IMR-90 (cell line): ENCODE measurements around the gene BCAP31. TPM values are rescaled to one million over a fixed set of nuclear protein-coding genes. Genes with fewer than 3 reads are reported as not detected.

Experiments used
- ATAC-seq: fragments of 200-7000 bp; cut with Tn5 transposase; 2 replicates; pipeline ENCODE4 v1.9.1; 2020; ENCODE audit warnings: low read depth, mild to moderate bottlenecking, moderate library complexity
- BruUV-seq: library from RNA; stranded (reverse); fragments of 400-500 nt; replicated peaks from 2 replicates; lab custom pipeline; 2021; lab: Mats Ljungman, UMichigan
- CTCF ChIA-PET: fragments of 300-600 bp; formaldehyde crosslinking; extraction: SDS; loops from one replicate; lab custom pipeline; 2021; ENCODE audit warnings: antibody characterized with exemption; lab: Yijun Ruan, JAX
- POLR2A ChIA-PET: fragments of 300-600 bp; sonication (Branson Sonifier 250); formaldehyde crosslinking; loops from one replicate; lab custom pipeline; 2022; ENCODE audit warnings: antibody characterized with exemption; ENCODE audit not compliant: unreplicated experiment; lab: Charles Lee
- DNase-seq: peaks from one replicate; pipeline ENCODE4 v3.0.0; 2013
- H2AFZ ChIP-seq: replicated peaks from 2 replicates; pipeline ENCODE3; 2013; ENCODE audit warnings: low read length, mild to moderate bottlenecking; ENCODE audit not compliant: poor library complexity
- H2AK5ac ChIP-seq: 2 replicates; pipeline ENCODE4 v1.6.1; 2013; ENCODE audit warnings: low read depth, low read length, inconsistent platforms
- H2AK9ac ChIP-seq: replicated peaks from 2 replicates; pipeline ENCODE3; 2013; ENCODE audit warnings: mild to moderate bottlenecking, low read depth, low read length, moderate library complexity; ENCODE audit not compliant: poor library complexity
- H2BK120ac ChIP-seq: 2 replicates; pipeline ENCODE4 v1.6.1; 2013; ENCODE audit warnings: low read depth, low read length, inconsistent platforms
- H2BK15ac ChIP-seq: 3 replicates; pipeline ENCODE4 v1.6.1; 2013; ENCODE audit warnings: low read depth, low read length, inconsistent platforms
- H2BK20ac ChIP-seq: 2 replicates; pipeline ENCODE4 v1.6.1; 2013; ENCODE audit warnings: low read depth, mild to moderate bottlenecking, inconsistent platforms, low read length, moderate library complexity
- H2BK5ac ChIP-seq: 2 replicates; pipeline ENCODE4 v1.6.1; 2013; ENCODE audit warnings: mild to moderate bottlenecking, low read depth, low read length, inconsistent platforms; ENCODE audit not compliant: poor library complexity, severe bottlenecking
- H3K14ac ChIP-seq: replicated peaks from 2 replicates; pipeline ENCODE4 v1.6.1; 2013; ENCODE audit warnings: low read depth, low read length, inconsistent platforms
- H3K18ac ChIP-seq: 2 replicates; pipeline ENCODE4 v1.6.1; 2013; ENCODE audit warnings: low read depth, low read length, control low read depth
- H3K23ac ChIP-seq: 2 replicates; pipeline ENCODE4 v1.6.1; 2013; ENCODE audit warnings: low read depth, low read length, inconsistent platforms
- H3K27ac ChIP-seq: 2 replicates; pipeline ENCODE4 v1.5.1; 2013; ENCODE audit warnings: mild to moderate bottlenecking, control low read depth, low read length; ENCODE audit not compliant: insufficient read depth
- H3K27me3 ChIP-seq: 2 replicates; pipeline ENCODE4 v1.6.1; 2013; ENCODE audit warnings: low read length; ENCODE audit not compliant: control insufficient read depth, insufficient read depth
- H3K36me3 ChIP-seq: 2 replicates; pipeline ENCODE4 v1.6.1; 2013; ENCODE audit warnings: low read length, mixed read lengths; ENCODE audit not compliant: control insufficient read depth, insufficient read depth
- H3K4ac ChIP-seq: 2 replicates; pipeline ENCODE4 v1.6.1; 2013; ENCODE audit warnings: low read depth, low read length, inconsistent platforms
- H3K4me1 ChIP-seq: 2 replicates; pipeline ENCODE4 v1.6.1; 2013; ENCODE audit warnings: low read length, mixed read lengths; ENCODE audit not compliant: control insufficient read depth, insufficient read depth
- H3K4me2 ChIP-seq: 2 replicates; pipeline ENCODE4 v1.6.1; 2013; ENCODE audit warnings: low read depth, mild to moderate bottlenecking, control low read depth, low read length, moderate library complexity
- H3K4me3 ChIP-seq: 2 replicates; pipeline ENCODE4 v1.5.1; 2013; ENCODE audit warnings: low read depth, mild to moderate bottlenecking, control low read depth, low read length, moderate library complexity; ENCODE audit not compliant: insufficient read depth
- H3K56ac ChIP-seq: 2 replicates; pipeline ENCODE4 v1.6.1; 2013; ENCODE audit warnings: low read length, inconsistent platforms; ENCODE audit not compliant: insufficient read depth; ENCODE audit errors: extremely low read depth
- H3K79me1 ChIP-seq, 2 experiments: 2 replicates each; pipeline ENCODE4 v1.6.1; 2013; ENCODE audit warnings: low read length in 2 of 2, inconsistent platforms in 1 of 2, low read depth in 1 of 2
- H3K9ac ChIP-seq: 2 replicates; pipeline ENCODE4 v1.6.1; 2013; ENCODE audit warnings: low read depth, low read length, control low read depth
- H3K9me1 ChIP-seq: 2 replicates; pipeline ENCODE4 v1.6.1; 2013; ENCODE audit warnings: low read length, inconsistent platforms; ENCODE audit not compliant: insufficient read depth
- H3K9me3 ChIP-seq: 2 replicates; pipeline ENCODE4 v1.6.1; 2013; ENCODE audit warnings: low read length; ENCODE audit not compliant: control insufficient read depth, insufficient read depth
- H4K20me1 ChIP-seq: 2 replicates; pipeline ENCODE4 v1.6.1; 2013; ENCODE audit warnings: low read length, inconsistent platforms; ENCODE audit not compliant: insufficient read depth
- H4K5ac ChIP-seq: 2 replicates; pipeline ENCODE4 v1.6.1; 2013; ENCODE audit warnings: mild to moderate bottlenecking, low read depth, low read length, control low read depth
- H4K8ac ChIP-seq, 2 experiments: 2 replicates each; pipeline ENCODE4 v1.6.1; 2013; ENCODE audit warnings: low read depth in 2 of 2, low read length in 2 of 2, control low read depth in 1 of 2, inconsistent platforms in 1 of 2
- H4K91ac ChIP-seq: 2 replicates; pipeline ENCODE4 v1.6.1; 2013; ENCODE audit warnings: low read depth, low read length, inconsistent platforms; ENCODE audit not compliant: insufficient read depth
- BHLHE40 ChIP-seq: fragments of 150-350 bp; IDR thresholded peaks from 2 replicates; pipeline ENCODE4 v1.6.1; 2016; ENCODE audit warnings: mild to moderate bottlenecking, low read depth, low read length
- CHD1 ChIP-seq: IDR thresholded peaks from 2 replicates; pipeline ENCODE4 v1.6.1; 2012; ENCODE audit warnings: low read depth, low read length, improper control_type of control experiment
- MXI1 ChIP-seq: IDR thresholded peaks from 2 replicates; pipeline ENCODE4 v1.6.1; 2012; ENCODE audit warnings: low read depth, mild to moderate bottlenecking, low read length, moderate library complexity, borderline replicate concordance
- RAD21 ChIP-seq: IDR thresholded peaks from 2 replicates; pipeline ENCODE4 v1.6.1; 2012; ENCODE audit warnings: low read length, improper control_type of control experiment
- RFX5 ChIP-seq: IDR thresholded peaks from 2 replicates; pipeline ENCODE4 v1.8.0; 2012; ENCODE audit warnings: low read depth, mild to moderate bottlenecking, low read length, moderate library complexity
- WGBS, 2 experiments: methylation state at CpG; one replicate each; pipeline versions ENCODE4 v1.1.5 to v1.1.7; 2013; ENCODE audit warnings: missing lambda C conversion rate in 2 of 2; ENCODE audit not compliant: insufficient read length in 1 of 2; ENCODE audit errors: extremely low coverage in 2 of 2; 5-methylcytosine and 5-hydroxymethylcytosine counted together
- dilution Hi-C: fragments of 300-500 bp; cut with HindIII; formaldehyde crosslinking; loops from one replicate; pipeline ENCODE4 v1.14.3; 2018; ENCODE audit warnings: low sequenced_read_pairs; ENCODE audit not compliant: unreplicated experiment
- in situ Hi-C: fragments of 300-500 bp; cut with MboI; formaldehyde crosslinking; loops from 3 replicates; pipeline ENCODE4 v1.14.3; 2019; ENCODE audit warnings: low sequenced_read_pairs, inconsistent platforms, mixed read lengths
- intact Hi-C: fragments of 100-400 bp; cut with micrococcal nuclease; formaldehyde crosslinking; loops from 2 replicates; pipeline ENCODE4 v1.10.0; 2022
- polyA plus RNA-seq, 3 experiments: library from polyadenylated mRNA; depleted of rRNA; stranded (reverse); fragments of >200 nt; gene quantifications; 2 replicates each; pipeline ENCODE4 v1.2.3, GENCODE V29; 2012; ENCODE audit warnings: low replicate concordance in 1 of 3
- total RNA-seq: library from RNA; depleted of rRNA; stranded (reverse); fragments of >200 nt; gene quantifications from 2 replicates; pipeline ENCODE4 v1.2.3, GENCODE V29; 2012
- TF ChIP-seq, protein P1 (sequence below): fragments of 150-350 bp; IDR thresholded peaks from 2 replicates; pipeline ENCODE4 v1.6.1; 2017; ENCODE audit warnings: mild to moderate bottlenecking, antibody characterized with exemption, low read length, low read depth
- TF ChIP-seq, protein P2 (sequence below): fragments of 150-350 bp; IDR thresholded peaks from 2 replicates; pipeline ENCODE4 v1.6.1; 2016; ENCODE audit warnings: low read depth, mild to moderate bottlenecking, low read length, moderate library complexity, borderline replicate concordance
- TF ChIP-seq, protein P3 (sequence below): conservative IDR thresholded peaks from 2 replicates; pipeline ENCODE4 v1.5.1; 2012; ENCODE audit warnings: mild to moderate bottlenecking, low read depth, low read length, improper control_type of control experiment

The BCAP31 gene
- total and polyA plus RNA-seq, 2 of the 4 experiments (the other 2 are of a cell fraction): 125 to 244 TPM

- Histone ChIP-seq H3K27ac (no peak overlapping the region), H4K91ac (no peak overlapping the region), H4K5ac (no peak overlapping the region), H3K9ac (no peak overlapping the region), H3K9me3 (no peaks in the 10 kb centered on the region), H3K4me2 (no peak overlapping the region), H2BK15ac (no peak overlapping the region), H3K9me1 (no peaks in the 10 kb centered on the region), H3K14ac (no peak overlapping the region), H2BK120ac (no peak overlapping the region), H3K79me1 (peaks cover 0 to 5% of the 10 kb centered on the region in 2 experiments; a peak in 1 of 4 replicates), H3K18ac (no peak overlapping the region), H3K4me3 (no peak overlapping the region), H3K56ac (no peak overlapping the region), H2BK20ac (no peak overlapping the region), H3K23ac (no peak overlapping the region), H3K27me3 (no peaks in the 10 kb centered on the region), H2AK9ac (no peak overlapping the region), H2AK5ac (no peak overlapping the region), H3K4ac (no peak overlapping the region), H3K36me3 (peaks cover 19% of the 10 kb centered on the region), H3K4me1 (peaks cover 2% of the 10 kb centered on the region; the same call in 1 of the 2 replicates), H2BK5ac (no peak overlapping the region), H4K8ac (no peak overlapping the region), H2AFZ (no peak overlapping the region), H4K20me1 (peaks cover 7% of the 10 kb centered on the region)
- ChIA-PET POLR2A (interaction anchor here (1.0 kb wide), 1 partner anchor 14 kb away, joined by 3 read pairs; no protein-coding TSS in a partner anchor), CTCF (no interaction called here)
- ATAC-seq: no peak
- dilution Hi-C loops (no loop called here), intact Hi-C loops (no loop called here), in situ Hi-C loops (no loop called here)
- no peak for DNase-seq
- no CpG with 5 or more reads among the region's 6 CpGs for WGBS, 2 experiments
- BruUV-seq: no TSS peak
- TF ChIP-seq RAD21 (no peak), BHLHE40 (no peak), RFX5 (no peak), CHD1 (no peak), MXI1 (no peak)
- TF ChIP-seq, protein P1, sequence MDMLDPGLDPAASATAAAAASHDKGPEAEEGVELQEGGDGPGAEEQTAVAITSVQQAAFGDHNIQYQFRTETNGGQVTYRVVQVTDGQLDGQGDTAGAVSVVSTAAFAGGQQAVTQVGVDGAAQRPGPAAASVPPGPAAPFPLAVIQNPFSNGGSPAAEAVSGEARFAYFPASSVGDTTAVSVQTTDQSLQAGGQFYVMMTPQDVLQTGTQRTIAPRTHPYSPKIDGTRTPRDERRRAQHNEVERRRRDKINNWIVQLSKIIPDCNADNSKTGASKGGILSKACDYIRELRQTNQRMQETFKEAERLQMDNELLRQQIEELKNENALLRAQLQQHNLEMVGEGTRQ: no peak
- TF ChIP-seq, protein P2, sequence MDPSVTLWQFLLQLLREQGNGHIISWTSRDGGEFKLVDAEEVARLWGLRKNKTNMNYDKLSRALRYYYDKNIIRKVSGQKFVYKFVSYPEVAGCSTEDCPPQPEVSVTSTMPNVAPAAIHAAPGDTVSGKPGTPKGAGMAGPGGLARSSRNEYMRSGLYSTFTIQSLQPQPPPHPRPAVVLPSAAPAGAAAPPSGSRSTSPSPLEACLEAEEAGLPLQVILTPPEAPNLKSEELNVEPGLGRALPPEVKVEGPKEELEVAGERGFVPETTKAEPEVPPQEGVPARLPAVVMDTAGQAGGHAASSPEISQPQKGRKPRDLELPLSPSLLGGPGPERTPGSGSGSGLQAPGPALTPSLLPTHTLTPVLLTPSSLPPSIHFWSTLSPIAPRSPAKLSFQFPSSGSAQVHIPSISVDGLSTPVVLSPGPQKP: no peak
- TF ChIP-seq, protein P3, sequence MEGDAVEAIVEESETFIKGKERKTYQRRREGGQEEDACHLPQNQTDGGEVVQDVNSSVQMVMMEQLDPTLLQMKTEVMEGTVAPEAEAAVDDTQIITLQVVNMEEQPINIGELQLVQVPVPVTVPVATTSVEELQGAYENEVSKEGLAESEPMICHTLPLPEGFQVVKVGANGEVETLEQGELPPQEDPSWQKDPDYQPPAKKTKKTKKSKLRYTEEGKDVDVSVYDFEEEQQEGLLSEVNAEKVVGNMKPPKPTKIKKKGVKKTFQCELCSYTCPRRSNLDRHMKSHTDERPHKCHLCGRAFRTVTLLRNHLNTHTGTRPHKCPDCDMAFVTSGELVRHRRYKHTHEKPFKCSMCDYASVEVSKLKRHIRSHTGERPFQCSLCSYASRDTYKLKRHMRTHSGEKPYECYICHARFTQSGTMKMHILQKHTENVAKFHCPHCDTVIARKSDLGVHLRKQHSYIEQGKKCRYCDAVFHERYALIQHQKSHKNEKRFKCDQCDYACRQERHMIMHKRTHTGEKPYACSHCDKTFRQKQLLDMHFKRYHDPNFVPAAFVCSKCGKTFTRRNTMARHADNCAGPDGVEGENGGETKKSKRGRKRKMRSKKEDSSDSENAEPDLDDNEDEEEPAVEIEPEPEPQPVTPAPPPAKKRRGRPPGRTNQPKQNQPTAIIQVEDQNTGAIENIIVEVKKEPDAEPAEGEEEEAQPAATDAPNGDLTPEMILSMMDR: no peak
These were observed 16.8 kb downstream of the BCAP31 start for GRCh38 chrX:153707406-153707805.
